Germinal center (tissue), 1 donor: ENCODE measurements around the gene ANKRD6.
"Not testable (repeated sequence)": the region's sequence is repeated elsewhere in the genome, so short reads cannot be mapped to it uniquely, and the experiment has no call there.

Source experiments
- DNase-seq: peaks from one replicate; pipeline ENCODE4 v3.0.0; 2012; ENCODE audit warnings: mixed read lengths, low spot score

Gene ANKRD6

GRCh38 chr6:89432875-89433251 lies at the start of gene ANKRD6:
Gene ANKRD6, plus strand, starts transcription at chr6:89433152. Its CDS starts 133,825 bp downstream, at chr6:89566977.
- DNase-seq: peak; percentile 87

- DNase-seq: no peak
These were observed 47.7 kb upstream of the ANKRD6 start for GRCh38 chr6:89385156-89385667.

- DNase-seq: no peak
These were observed 47.1 kb upstream of the ANKRD6 start for GRCh38 chr6:89385846-89386245.

- DNase-seq: no peak
These were observed 45.9 kb upstream of the ANKRD6 start for GRCh38 chr6:89386917-89387491.

- peak; percentile 33 for DNase-seq
These were observed 45.3 kb upstream of the ANKRD6 start for GRCh38 chr6:89387516-89388201.

- DNase-seq: no peak
These were observed 44.1 kb upstream of the ANKRD6 start for GRCh38 chr6:89388846-89389245.

- DNase-seq: no peak
These were observed 40.1 kb upstream of the ANKRD6 start for GRCh38 chr6:89392823-89393222.

GRCh38 chr6:89393659-89394058 lies 39.3 kb upstream of the ANKRD6 start:
- DNase-seq: no peak

- DNase-seq: not testable (repeated sequence)
These were observed 35.1 kb upstream of the ANKRD6 start for GRCh38 chr6:89397884-89398283.

- DNase-seq: no peak
These were observed 34.0 kb upstream of the ANKRD6 start for GRCh38 chr6:89398762-89399525.

GRCh38 chr6:89400050-89400449 lies 32.9 kb upstream of the ANKRD6 start:
- no peak for DNase-seq

- no peak for DNase-seq
These were observed 32.0 kb upstream of the ANKRD6 start for GRCh38 chr6:89400912-89401399.

GRCh38 chr6:89402776-89403175 lies 30.2 kb upstream of the ANKRD6 start:
- no peak for DNase-seq

- DNase-seq: no peak
These were observed 28.4 kb upstream of the ANKRD6 start for GRCh38 chr6:89404512-89404911.

GRCh38 chr6:89406141-89406540 lies 26.8 kb upstream of the ANKRD6 start:
- DNase-seq: no peak

- DNase-seq: no peak
These were observed 23.4 kb upstream of the ANKRD6 start for GRCh38 chr6:89409461-89410035.

GRCh38 chr6:89410231-89410761 lies 22.7 kb upstream of the ANKRD6 start:
- no peak for DNase-seq

- DNase-seq: no peak
These were observed 22.2 kb upstream of the ANKRD6 start for GRCh38 chr6:89410788-89411144.

GRCh38 chr6:89411145-89412070 lies 21.5 kb upstream of the ANKRD6 start:
- DNase-seq: peak; percentile 41

GRCh38 chr6:89412071-89413005 lies 20.6 kb upstream of the ANKRD6 start, which contains the start of gene RRAGD:
Gene RRAGD, minus strand, starts transcription at chr6:89412273. Its CDS starts 280 bp downstream, at chr6:89411993.
- DNase-seq: peak; percentile 68
